ENCODE measurements around the gene LRRN4. TPM values are rescaled to one million over a fixed set of nuclear protein-coding genes. Genes with fewer than 3 reads are reported as not detected.

Gene LRRN4
- total and polyA plus RNA-seq, 8 donors, result 0.19 to 2.9 (median 1.1) TPM; not detected in 5

GRCh38 chr20:6030453-6031080 is 23.3 kb downstream of the LRRN4 start:
- Histone ChIP-seq H3K4me1 (peaks cover 20 to 67% (median 40%) of the 10 kb centered on the region in 4 donors), H3K9me3 (no peaks in the 10 kb centered on the region), H3K27ac (no peak overlapping the region), H3K27me3 (no peaks in the 10 kb centered on the region), H3K4me3 (no peak overlapping the region), H3K36me3 (peaks cover 11 to 49% (median 44%) of the 10 kb centered on the region in 4 donors)
- no peak for DNase-seq
- WGBS, 5 donors, result 59 to 77% (median 73%) methylated on average over 6 of the region's 6 CpGs
- TF ChIP-seq POLR2A (IDR thresholded peaks at IDR 0.05) (no peak), POLR2AphosphoS5 (IDR thresholded peaks at IDR 0.05) (no peak)
- intact Hi-C loops (cut with DNase I; ENCODE audit: low total_unique reads), result no loop called here

GRCh38 chr20:6029538-6029937 is 24.3 kb downstream of the LRRN4 start:
- Histone ChIP-seq H3K36me3 (peaks cover 7 to 49% (median 43%) of the 10 kb centered on the region in 4 donors), H3K4me3 (no peak overlapping the region), H3K27me3 (no peaks in the 10 kb centered on the region), H3K9me3 (peaks cover 0 to 5% (median 0%) of the 10 kb centered on the region in 4 donors), H3K4me1 (peaks cover 18 to 58% (median 36%) of the 10 kb centered on the region in 4 donors), H3K27ac (no peak overlapping the region)
- no peak for DNase-seq
- 52 to 71% (median 63%) methylated on average over 6 of the region's 6 CpGs for WGBS, 5 donors
- intact Hi-C loops (cut with DNase I; ENCODE audit: low total_unique reads), result no loop called here
- peak in 1 of 3 donors; percentile 15 for TF ChIP-seq POLR2AphosphoS5 (IDR thresholded peaks at IDR 0.05)
- TF ChIP-seq POLR2A (IDR thresholded peaks at IDR 0.05), result no peak

DNA sequence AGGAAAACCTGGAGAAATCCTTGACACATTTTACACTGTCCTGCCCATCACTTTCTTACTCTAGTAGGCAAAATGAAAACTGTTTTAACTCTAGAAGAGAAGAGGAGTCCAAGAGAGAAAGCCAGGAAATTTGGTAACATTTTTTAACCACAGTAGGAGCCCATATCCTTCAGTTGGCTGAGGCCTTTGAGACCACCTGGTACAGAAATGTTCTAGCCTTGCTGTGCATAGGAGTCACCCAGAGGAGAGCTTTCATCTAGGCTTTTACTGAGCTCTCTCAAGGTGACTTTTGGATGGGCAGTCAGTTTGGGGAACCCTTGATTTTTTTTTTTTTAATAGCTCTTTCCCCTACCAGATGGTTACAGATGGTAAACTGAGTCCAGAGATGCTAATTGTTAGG is 25.0 kb downstream of the LRRN4 start:
- peaks cover 10 to 51% (median 30%) of the 10 kb centered on the region in 4 donors for H3K4me1 ChIP-seq

GRCh38 chr20:6026051-6026450 is 27.8 kb downstream of the LRRN4 start:
- TF ChIP-seq POLR2A (IDR thresholded peaks at IDR 0.05) (no peak), POLR2AphosphoS5 (IDR thresholded peaks at IDR 0.05) (no peak), EP300 (IDR thresholded peaks at IDR 0.05) (no peak)
- TF ChIP-seq, protein P1, sequence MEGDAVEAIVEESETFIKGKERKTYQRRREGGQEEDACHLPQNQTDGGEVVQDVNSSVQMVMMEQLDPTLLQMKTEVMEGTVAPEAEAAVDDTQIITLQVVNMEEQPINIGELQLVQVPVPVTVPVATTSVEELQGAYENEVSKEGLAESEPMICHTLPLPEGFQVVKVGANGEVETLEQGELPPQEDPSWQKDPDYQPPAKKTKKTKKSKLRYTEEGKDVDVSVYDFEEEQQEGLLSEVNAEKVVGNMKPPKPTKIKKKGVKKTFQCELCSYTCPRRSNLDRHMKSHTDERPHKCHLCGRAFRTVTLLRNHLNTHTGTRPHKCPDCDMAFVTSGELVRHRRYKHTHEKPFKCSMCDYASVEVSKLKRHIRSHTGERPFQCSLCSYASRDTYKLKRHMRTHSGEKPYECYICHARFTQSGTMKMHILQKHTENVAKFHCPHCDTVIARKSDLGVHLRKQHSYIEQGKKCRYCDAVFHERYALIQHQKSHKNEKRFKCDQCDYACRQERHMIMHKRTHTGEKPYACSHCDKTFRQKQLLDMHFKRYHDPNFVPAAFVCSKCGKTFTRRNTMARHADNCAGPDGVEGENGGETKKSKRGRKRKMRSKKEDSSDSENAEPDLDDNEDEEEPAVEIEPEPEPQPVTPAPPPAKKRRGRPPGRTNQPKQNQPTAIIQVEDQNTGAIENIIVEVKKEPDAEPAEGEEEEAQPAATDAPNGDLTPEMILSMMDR (IDR thresholded peaks at IDR 0.05), result no peak
- Histone ChIP-seq H3K4me3 (no peak overlapping the region), H3K36me3 (peaks cover 11 to 53% (median 47%) of the 10 kb centered on the region in 4 donors), H3K4me1 (peaks cover 4 to 26% (median 18%) of the 10 kb centered on the region in 4 donors), H3K27me3 (no peaks in the 10 kb centered on the region), H3K27ac (no peak overlapping the region), H3K9me3 (peaks cover 0 to 5% (median 0%) of the 10 kb centered on the region in 4 donors)
- intact Hi-C loops (cut with DNase I; ENCODE audit: low total_unique reads), result no loop called here
- 60 to 79% (median 76%) methylated on average over 3 of the region's 3 CpGs for WGBS, 5 donors
- DNase-seq, result no peak

More for the DNA sequence above, 25.0 kb downstream of the LRRN4 start:
- Histone ChIP-seq H3K27me3 (no peaks in the 10 kb centered on the region), H3K4me3 (no peak overlapping the region), H3K27ac (peak overlapping the region in 1 of 5 donors; percentile 16), H3K36me3 (peaks cover 11 to 50% (median 43%) of the 10 kb centered on the region in 4 donors), H3K9me3 (peaks cover 0 to 5% (median 0%) of the 10 kb centered on the region in 4 donors)
- no peak for TF ChIP-seq POLR2A (IDR thresholded peaks at IDR 0.05)
- no peak for TF ChIP-seq EP300 (IDR thresholded peaks at IDR 0.05)
- TF ChIP-seq, protein P1 (IDR thresholded peaks at IDR 0.05), result no peak
- no peak for TF ChIP-seq POLR2AphosphoS5 (IDR thresholded peaks at IDR 0.05)
- no peak for DNase-seq
- intact Hi-C loops (cut with DNase I; ENCODE audit: low total_unique reads), result no loop called here

GRCh38 chr20:6024768-6025167 is 29.1 kb downstream of the LRRN4 start:
- WGBS, 5 donors, result 90 to 100% (median 97%) methylated on average over 1 of the region's 1 CpG
- H3K36me3 ChIP-seq, result peaks cover 11 to 59% (median 48%) of the 10 kb centered on the region in 4 donors
- TF ChIP-seq, protein P1 (IDR thresholded peaks at IDR 0.05), result no peak
- no peak for TF ChIP-seq POLR2AphosphoS5 (IDR thresholded peaks at IDR 0.05)
- TF ChIP-seq EP300 (IDR thresholded peaks at IDR 0.05), result no peak
- TF ChIP-seq POLR2A (IDR thresholded peaks at IDR 0.05), result no peak
- H3K27me3 ChIP-seq, result no peaks in the 10 kb centered on the region
- intact Hi-C loops (cut with DNase I; ENCODE audit: low total_unique reads), result no loop called here
- no peak overlapping the region for H3K27ac ChIP-seq
- H3K9me3 ChIP-seq, result peaks cover 0 to 5% (median 0%) of the 10 kb centered on the region in 4 donors
- no peak for DNase-seq
- H3K4me3 ChIP-seq, result no peak overlapping the region
- peaks cover 4 to 14% (median 12%) of the 10 kb centered on the region in 4 donors for H3K4me1 ChIP-seq

Data from stomach (tissue), 9 donors.